Heart right ventricle (tissue), 16 donors: ENCODE measurements around the gene FNDC7. TPM values are rescaled to one million over a fixed set of nuclear protein-coding genes. Genes with fewer than 3 reads are reported as not detected.

Source experiments
- ATAC-seq, 8 donors: fragments of 200-7000 bp; cut with Tn5 transposase; one replicate each; pipeline ENCODE4 v1.9.1; 2020; ENCODE audit warnings: mild to moderate bottlenecking in 8 of 8, moderate library complexity in 8 of 8, moderate number of reproducible peaks in 1 of 8
- DNase-seq, 2 donors: peaks; one replicate each; pipeline ENCODE4 v3.0.0-alpha.2; 2020
- H3K27ac ChIP-seq, 10 donors: fragments of 200-600 bp; sonication (generic) in 2 of 10; one replicate each; pipeline versions ENCODE4 v1.5.0 to v1.8.0; 2020 to 2022; ENCODE audit warnings: mild to moderate bottlenecking in 3 of 10
- H3K27me3 ChIP-seq, 7 donors: fragments of 200-600 bp; one replicate each; pipeline ENCODE4 v1.8.0; 2021 to 2022; ENCODE audit warnings: mild to moderate bottlenecking in 2 of 7
- H3K36me3 ChIP-seq, 9 donors: fragments of 200-600 bp; sonication (generic) in 1 of 9; one replicate each; pipeline versions ENCODE4 v1.5.0 to v1.8.0; 2020 to 2022; ENCODE audit warnings: mild to moderate bottlenecking in 2 of 9
- H3K4me1 ChIP-seq, 9 donors: fragments of 200-600 bp; sonication (generic) in 1 of 9; one replicate each; pipeline versions ENCODE4 v1.5.0 to v1.8.0; 2020 to 2022; ENCODE audit warnings: mild to moderate bottlenecking in 4 of 9
- H3K4me3 ChIP-seq, 10 donors: fragments of 200-600 bp; sonication (generic) in 2 of 10; one replicate each; pipeline versions ENCODE4 v1.5.0 to v1.8.0; 2020 to 2022; ENCODE audit warnings: mild to moderate bottlenecking in 7 of 10, moderate library complexity in 2 of 10
- H3K9me3 ChIP-seq, 11 donors: fragments of 200-600 bp in 10 of 11; sonication (generic) in 2 of 11; one replicate each; pipeline versions ENCODE4 v1.5.0 to v1.8.0; 2013 to 2022; ENCODE audit warnings: mild to moderate bottlenecking in 2 of 11, control low read depth in 1 of 11, moderate library complexity in 1 of 11
- CTCF ChIP-seq, 9 donors: fragments of 200-600 bp; sonication (generic) in 2 of 9; IDR thresholded peaks; one replicate each; pipeline versions ENCODE4 v1.5.0 to v1.8.0; 2021 to 2022; ENCODE audit warnings: antibody characterized with exemption in 9 of 9, mild to moderate bottlenecking in 5 of 9, moderate library complexity in 1 of 9
- WGBS, 2 donors: extraction: QIAGEN DNeasy Blood & Tissue Kit; methylation state at CpG; one replicate each; pipeline ENCODE4 v1.1.7; 2013; ENCODE audit warnings: inconsistent platforms in 1 of 2; 5-methylcytosine and 5-hydroxymethylcytosine counted together
- intact Hi-C, 10 donors: fragments of 100-400 bp; cut with DNase I; formaldehyde crosslinking; loops; one replicate each; pipeline versions ENCODE4 v1.11.1 to v1.14.2; 2022
- polyA plus RNA-seq, 2 donors: library from polyadenylated mRNA; stranded (reverse); fragments of 200-250 nt; gene quantifications; one replicate each; pipeline ENCODE4 v1.2.3, GENCODE V29; 2013
- total RNA-seq, 10 donors: library from RNA; stranded (reverse); fragmentation: NEBNext Ultra II Directional in 3 of 10; extraction: Animal tissue kit (Norgen Biotek cat#: 25700) in 3 of 10; gene quantifications; one replicate each; pipeline versions ENCODE4 v1.2.1 to v1.2.4, GENCODE V29; 2021 to 2023
- donor health status: Arrhythmogenic right ventricular cardiomyopathy.
- donor health status: ischemic (EF 13 %, LVEDD 7.1; RV severe dilation, severe dysfunction).
- donor health status: healthy with polysubstance abuse.
- donor health status: DM: no; HTN: yes; CAD: no.
- donor health status: DM: no; HTN: no; CAD: no.
- donor health status: ischemic (EF 25% LVEDD 6.9; RV normal size, moderate dysfunction).
- donor health status: ischemic (EF 25% LVEDD 5.7; RV mildly dilated, moderate dysfunction).
- donor health status: healthy.
- donor health status: DM: yes; HTN: yes; CAD: no.
- donor health status: Ischemic cardiomyopathy.
- donor health status: ischemic (EF 35%, LVEDD 5.7; RV mildly dilated, moderate dysfunction).
- donor health status: nonischemic (EF 11% LVEDD 7.7; RV severe dilation, severe dysfunction).
- donor health status: DM: yes; HTN: yes; CAD: no.
- donor health status: PGD.
- donor health status: ischemic (EF 29% LVEDD 5.4; RV normal size, mild dysfunction).
- donor health status: nonischemic (EF 23%, LVEDD 6.1; RV moderate dilation, normal function).

Gene FNDC7
- total and polyA plus RNA-seq, 12 donors: 0.13 TPM; not detected in 11

GRCh38 chr1:108708691-108709660 lies 3.7 kb upstream of the FNDC7 start:
- no peak overlapping the region for H3K4me3 ChIP-seq
- H3K27me3 ChIP-seq: peaks cover 0 to 10% (median 3%) of the 10 kb centered on the region in 7 donors
- no peak overlapping the region for H3K27ac ChIP-seq
- DNase-seq: no peak
- H3K36me3 ChIP-seq: no peaks in the 10 kb centered on the region
- no peaks in the 10 kb centered on the region for H3K9me3 ChIP-seq
- intact Hi-C loops: no loop called here
- ATAC-seq: no peak
- peaks cover 0 to 10% (median 0%) of the 10 kb centered on the region in 9 donors for H3K4me1 ChIP-seq
- TF ChIP-seq CTCF (IDR thresholded peaks at IDR 0.05): peak in 4 of 9 donors; percentile 8 to 52 (median 18)
- 62 to 63% methylated on average over 7 of the region's 7 CpGs for WGBS, 2 donors

GRCh38 chr1:108715932-108716331 lies 3.2 kb downstream of the FNDC7 start:
- intact Hi-C loops: no loop called here
- Histone ChIP-seq H3K27ac (no peak overlapping the region), H3K36me3 (no peaks in the 10 kb centered on the region), H3K4me1 (peaks cover 0 to 23% (median 9%) of the 10 kb centered on the region in 9 donors), H3K27me3 (peaks cover 0 to 7% (median 3%) of the 10 kb centered on the region in 7 donors), H3K4me3 (no peak overlapping the region), H3K9me3 (no peaks in the 10 kb centered on the region)
- no peak for DNase-seq
- no peak for TF ChIP-seq CTCF (IDR thresholded peaks at IDR 0.05)
- WGBS, 2 donors: 45 to 54% methylated on average over 5 of the region's 5 CpGs
- peak in 2 of 8 donors; percentile 12 to 34 for ATAC-seq

DNA sequence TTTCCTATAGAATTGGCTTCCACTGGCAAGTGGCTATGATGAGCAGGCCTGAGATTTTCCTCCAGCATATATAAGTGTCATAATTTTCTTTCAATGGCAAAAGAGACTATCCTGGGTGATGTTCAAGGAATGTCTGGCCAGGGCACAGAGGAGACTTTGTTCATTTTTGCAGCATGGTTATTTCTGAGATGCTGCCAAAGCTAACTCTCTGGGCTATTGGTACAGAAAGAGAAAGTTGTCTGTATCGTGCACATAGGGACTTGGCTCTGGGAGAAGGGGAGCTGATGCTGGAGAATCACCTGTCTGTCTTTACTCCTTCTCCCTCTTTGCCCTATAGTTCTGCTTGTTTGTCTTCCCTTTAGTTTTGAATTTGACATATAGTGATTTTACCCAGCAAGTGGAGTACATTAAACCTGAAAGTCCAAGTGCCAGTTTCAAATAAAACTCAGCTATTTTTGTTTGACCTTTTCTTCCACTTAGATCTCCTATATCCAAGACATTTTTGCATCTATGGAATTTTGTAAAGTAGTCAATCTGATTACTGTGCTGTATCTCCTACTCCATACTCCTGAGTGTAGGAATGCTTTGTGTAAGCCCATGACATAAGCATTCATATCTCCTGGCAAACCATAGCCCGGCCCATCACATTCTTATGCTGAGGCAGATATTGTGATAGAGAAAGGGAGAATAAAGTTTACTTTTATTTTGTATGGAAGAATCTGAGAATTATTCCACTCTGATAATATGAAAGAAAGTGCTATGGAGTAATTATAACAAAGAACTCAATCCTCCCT lies 3.9 kb downstream of the FNDC7 start:
- ATAC-seq (peak in 1 of 8 donors; percentile 10), DNase-seq (no peak)
- Histone ChIP-seq H3K4me1 (peaks cover 0 to 25% (median 9%) of the 10 kb centered on the region in 9 donors), H3K9me3 (no peaks in the 10 kb centered on the region), H3K36me3 (no peaks in the 10 kb centered on the region), H3K4me3 (no peak overlapping the region), H3K27me3 (peaks cover 0 to 7% (median 3%) of the 10 kb centered on the region in 7 donors), H3K27ac (no peak overlapping the region)
- intact Hi-C loops: no loop called here
- WGBS, 2 donors: 65 to 77% methylated on average over 2 of the region's 2 CpGs
- no peak for TF ChIP-seq CTCF (IDR thresholded peaks at IDR 0.05)

DNA sequence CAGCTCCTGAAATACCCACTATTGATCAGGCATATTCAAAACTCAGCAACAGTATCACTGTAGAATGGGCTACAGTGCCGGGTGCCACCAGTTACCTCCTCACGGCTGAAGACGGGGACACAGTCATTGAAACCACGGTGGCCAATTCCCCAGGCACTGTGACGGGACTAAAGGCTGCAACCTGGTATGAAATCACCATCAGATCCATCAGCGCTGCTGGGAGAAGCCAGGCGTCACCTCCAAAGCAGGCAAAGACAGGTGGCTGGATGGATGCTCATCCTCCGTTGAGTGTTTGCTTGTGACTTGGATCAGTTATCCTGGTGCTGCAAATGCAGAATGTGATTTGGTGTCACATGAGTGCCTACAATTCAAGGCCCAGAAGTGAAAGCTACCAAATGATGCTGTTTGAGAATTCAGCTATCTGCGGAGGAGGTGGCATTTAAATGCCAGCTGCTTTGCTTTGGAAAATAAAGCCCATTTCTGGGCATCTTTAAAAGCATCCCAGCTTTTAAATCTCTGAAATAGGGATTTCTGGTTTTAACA lies 5.1 kb downstream of the FNDC7 start:
- 94 to 95% methylated on average over 9 of the region's 9 CpGs for WGBS, 2 donors
- peaks cover 0 to 25% (median 9%) of the 10 kb centered on the region in 9 donors for H3K4me1 ChIP-seq
- peaks cover 0 to 2% (median 0%) of the 10 kb centered on the region in 7 donors for H3K27me3 ChIP-seq
- no peak for ATAC-seq
- no peak overlapping the region for H3K27ac ChIP-seq
- H3K9me3 ChIP-seq: no peaks in the 10 kb centered on the region
- intact Hi-C loops: no loop called here
- H3K36me3 ChIP-seq: no peaks in the 10 kb centered on the region
- no peak overlapping the region for H3K4me3 ChIP-seq
- TF ChIP-seq CTCF (IDR thresholded peaks at IDR 0.05): no peak
- DNase-seq: no peak
